Renal cortex interstitium (tissue), 15 donors: ENCODE data around the gene FNTB. TPM values are rescaled to one million over a fixed set of nuclear protein-coding genes. Genes with fewer than 3 reads are reported as not detected.

Experiments used
- DNase-seq, 11 donors: peaks; one replicate each; pipeline ENCODE4 v3.0.0-alpha.2; 2013; ENCODE audit warnings: low read depth in 9 of 11, low spot score in 4 of 11; ENCODE audit errors: extremely low read depth in 1 of 11
- long read RNA-seq, 16 experiments: transcript quantifications; one replicate each; lab custom pipeline, GENCODE V29; 2026
- polyA plus RNA-seq, 3 donors: library from polyadenylated mRNA; unstranded; fragments of 120-200 nt; gene quantifications; one replicate each; pipeline ENCODE4 v1.2.1, GENCODE V29; 2013; ENCODE audit not compliant: insufficient read length in 3 of 3

FNTB gene
- 10 to 100 TPM; 30.0 to 34.7 (median 33.4) TPM for polyA plus RNA-seq
- long read RNA-seq, donor 1, partial matches to known transcripts = 0 of 2 reads
- long read RNA-seq, donor 1, other reads (novel, unspliced or antisense) = 0 of 2 reads
- long read RNA-seq, donor 2, partial matches to known transcripts = 0 of 5 reads
- long read RNA-seq, donor 2, other reads (novel, unspliced or antisense) = 0 of 5 reads
- long read RNA-seq, donor 3, transcript FNTB-201 (12 exons, 2,834 nt) = major isoform, 12 of 57 reads
- long read RNA-seq, donor 3, partial matches to known transcripts = 29 of 57 reads
- long read RNA-seq, donor 3, other reads (novel, unspliced or antisense) = 16 of 57 reads
- long read RNA-seq, donor 4, transcript FNTB-201 (12 exons, 2,834 nt) = major isoform, 5 of 6 reads
- long read RNA-seq, donor 4, partial matches to known transcripts = 0 of 6 reads
- long read RNA-seq, donor 4, other reads (novel, unspliced or antisense) = 0 of 6 reads
- long read RNA-seq, donor 5 = 0 reads
- long read RNA-seq, donor 6, partial matches to known transcripts = 25 of 40 reads
- long read RNA-seq, donor 6, other reads (novel, unspliced or antisense) = 11 of 40 reads
- long read RNA-seq, donor 7, transcript FNTB-201 (12 exons, 2,834 nt) = major isoform, 10 of 75 reads
- long read RNA-seq, donor 7, partial matches to known transcripts = 26 of 75 reads
- long read RNA-seq, donor 7, other reads (novel, unspliced or antisense) = 39 of 75 reads
- long read RNA-seq, donor 8 = 0 reads
- long read RNA-seq, donor 9, partial matches to known transcripts = 0 of 4 reads
- long read RNA-seq, donor 9, other reads (novel, unspliced or antisense) = 0 of 4 reads
- long read RNA-seq, donor 10, transcript FNTB-201 (12 exons, 2,834 nt) = major isoform, 7 of 11 reads
- long read RNA-seq, donor 10, partial matches to known transcripts = 0 of 11 reads
- long read RNA-seq, donor 10, other reads (novel, unspliced or antisense) = 0 of 11 reads
- long read RNA-seq, donor 11, transcript FNTB-201 (12 exons, 2,834 nt) = major isoform, 5 of 17 reads
- long read RNA-seq, donor 11, partial matches to known transcripts = 6 of 17 reads
- long read RNA-seq, donor 11, other reads (novel, unspliced or antisense) = 5 of 17 reads
- long read RNA-seq, donor 12, partial matches to known transcripts = 0 of 2 reads
- long read RNA-seq, donor 12, other reads (novel, unspliced or antisense) = 0 of 2 reads
- long read RNA-seq, donor 13 = 0 reads
- long read RNA-seq, donor 14, transcript FNTB-201 (12 exons, 2,834 nt) = major isoform, 7 of 7 reads
- long read RNA-seq, donor 14, partial matches to known transcripts = 0 of 7 reads
- long read RNA-seq, donor 14, other reads (novel, unspliced or antisense) = 0 of 7 reads
- long read RNA-seq, donor 15, partial matches to known transcripts = 0 of 4 reads
- long read RNA-seq, donor 15, other reads (novel, unspliced or antisense) = 0 of 4 reads
- long read RNA-seq, donor 16, transcript FNTB-201 (12 exons, 2,834 nt) = major isoform, 14 of 16 reads
- long read RNA-seq, donor 16, partial matches to known transcripts = 0 of 16 reads
- long read RNA-seq, donor 16, other reads (novel, unspliced or antisense) = 0 of 16 reads

GRCh38 chr14:64986648-64987437 is at the start of gene FNTB:
FNTB (plus strand) TSS chr14:64986895; CDS start chr14:64986954, 59 bp downstream.
- peak; percentile 92 to 99 (median 96) for DNase-seq

- no peak for DNase-seq
Observed at GRCh38 chr14:64937171-64937820, 49.4 kb upstream of the FNTB start.

GRCh38 chr14:64937821-64938193 is 48.9 kb upstream of the FNTB start:
- peak in 1 of 11 donors; percentile 12 for DNase-seq

- DNase-seq = no peak
Observed at GRCh38 chr14:64938972-64939816, 47.5 kb upstream of the FNTB start.

GRCh38 chr14:64939817-64940190 is 46.9 kb upstream of the FNTB start:
- no peak for DNase-seq

- DNase-seq = no peak
Observed at GRCh38 chr14:64940336-64940910, 46.3 kb upstream of the FNTB start.

GRCh38 chr14:64942531-64943111 is 44.1 kb upstream of the FNTB start, which contains the start of gene GPX2:
GPX2 (minus strand) TSS chr14:64942745; CDS start chr14:64942726, 19 bp downstream.
- no peak for DNase-seq

GRCh38 chr14:64943556-64943955 is 43.1 kb upstream of the FNTB start:
- DNase-seq = no peak

- no peak for DNase-seq
Observed at GRCh38 chr14:64944041-64944440, 42.7 kb upstream of the FNTB start.

GRCh38 chr14:64944861-64945260 is 41.8 kb upstream of the FNTB start:
- DNase-seq = no peak

- DNase-seq = no peak
Observed at GRCh38 chr14:64945431-64946178, 41.1 kb upstream of the FNTB start.

- no peak for DNase-seq
Observed at GRCh38 chr14:64946310-64947045, 40.2 kb upstream of the FNTB start.

GRCh38 chr14:64947710-64948611 is 38.7 kb upstream of the FNTB start:
- DNase-seq = no peak
